CD14-positive monocyte (primary cell): ENCODE measurements around the gene NPLOC4. TPM values are rescaled to one million over a fixed set of nuclear protein-coding genes. Genes with fewer than 3 reads are reported as not detected.
A peak's percentile ranks its signal among the peaks of the same experiment; 100 is the strongest.

Source experiments
- DNase-seq, 3 donors: peaks; one replicate each; pipeline ENCODE4 v3.0.0-alpha.2; 2011 to 2022
- H2AFZ ChIP-seq: 2 replicates; pipeline ENCODE4 v1.6.0; 2012; ENCODE audit warnings: mild to moderate bottlenecking, low read depth, low read length, inconsistent platforms; ENCODE audit not compliant: insufficient read depth, poor library complexity, severe bottlenecking
- H3K27ac ChIP-seq, 2 donors: 1 replicate in 1 of 2; 2 replicates in 1 of 2; pipeline ENCODE4 v1.5.1; 2012 to 2013; ENCODE audit warnings: low read length in 2 of 2, control low read depth in 1 of 2, inconsistent platforms in 1 of 2, low read depth in 1 of 2, mild to moderate bottlenecking in 1 of 2
- H3K27me3 ChIP-seq, 2 donors: one replicate each; pipeline versions ENCODE4 v1.6.0 to v1.6.1; 2011 to 2013; ENCODE audit warnings: low read length in 2 of 2; ENCODE audit not compliant: control insufficient read depth in 2 of 2, insufficient read depth in 2 of 2
- H3K36me3 ChIP-seq, 2 donors: replicated peaks in 1 of 2; 1 replicate in 1 of 2; 2 replicates in 1 of 2; pipeline versions ENCODE4 v1.5.1 to v1.6.1; 2012 to 2013; ENCODE audit warnings: low read length in 2 of 2, control low read depth in 1 of 2, inconsistent platforms in 1 of 2, mild to moderate bottlenecking in 1 of 2; ENCODE audit not compliant: insufficient read depth in 2 of 2, control insufficient read depth in 1 of 2
- H3K4me1 ChIP-seq, 2 donors: 1 replicate in 1 of 2; 2 replicates in 1 of 2; pipeline versions ENCODE4 v1.5.1 to v1.6.1; 2012 to 2013; ENCODE audit warnings: low read length in 2 of 2, control low read depth in 1 of 2, inconsistent platforms in 1 of 2, mild to moderate bottlenecking in 1 of 2, moderate library complexity in 1 of 2; ENCODE audit not compliant: insufficient read depth in 2 of 2, control insufficient read depth in 1 of 2
- H3K4me2 ChIP-seq: replicated peaks from 2 replicates; pipeline ENCODE3; 2012; ENCODE audit warnings: low read length, moderate library complexity, mild to moderate bottlenecking; ENCODE audit not compliant: poor library complexity, severe bottlenecking; ENCODE audit errors: extremely low read depth
- H3K4me3 ChIP-seq, 3 experiments: fragments of 200-600 bp in 1 of 3; sonication (generic) in 1 of 3; replicated peaks in 1 of 3; 1 replicate in 2 of 3; 2 replicates in 1 of 3; pipeline ENCODE4 v1.5.1; 2011 to 2013; ENCODE audit warnings: low read length in 3 of 3, mild to moderate bottlenecking in 3 of 3, control low read depth in 2 of 3, low read depth in 2 of 3, inconsistent platforms in 1 of 3, moderate library complexity in 1 of 3
- H3K79me2 ChIP-seq: 2 replicates; pipeline ENCODE4 v1.6.0; 2012; ENCODE audit warnings: mild to moderate bottlenecking, control low read depth, inconsistent platforms, low read length, moderate library complexity; ENCODE audit not compliant: insufficient read depth
- H3K9ac ChIP-seq: 2 replicates; pipeline ENCODE4 v1.6.0; 2017; ENCODE audit warnings: low read length, mild to moderate bottlenecking; ENCODE audit not compliant: insufficient read depth, poor library complexity, severe bottlenecking
- H3K9me3 ChIP-seq, 2 donors: replicated peaks in 1 of 2; 1 replicate in 1 of 2; 2 replicates in 1 of 2; pipeline versions ENCODE4 v1.5.1 to v1.6.1; 2012 to 2013; ENCODE audit warnings: low read length in 2 of 2, control low read depth in 1 of 2; ENCODE audit not compliant: control insufficient read depth in 1 of 2, insufficient read depth in 1 of 2
- H4K20me1 ChIP-seq: 2 replicates; pipeline ENCODE4 v1.6.0; 2012; ENCODE audit warnings: mild to moderate bottlenecking, low read length, control low read depth, moderate library complexity; ENCODE audit not compliant: insufficient read depth
- H3K27ac Mint-ChIP-seq, 7 donors: one replicate each; pipeline ENCODE4 v1.8.0; 2020; ENCODE audit warnings: mild to moderate bottlenecking in 7 of 7, mixed read lengths in 7 of 7, moderate library complexity in 6 of 7, inconsistent platforms in 2 of 7
- H3K27me3 Mint-ChIP-seq, 3 donors: one replicate each; pipeline ENCODE4 v1.8.0; 2021 to 2022; ENCODE audit warnings: low read depth in 3 of 3, mild to moderate bottlenecking in 3 of 3, mixed read lengths in 3 of 3, moderate library complexity in 3 of 3, inconsistent platforms in 1 of 3
- H3K36me3 Mint-ChIP-seq, 2 donors: one replicate each; pipeline ENCODE4 v1.8.0; 2020; ENCODE audit warnings: mixed read lengths in 2 of 2, inconsistent platforms in 1 of 2, mild to moderate bottlenecking in 1 of 2
- H3K4me1 Mint-ChIP-seq: one replicate; pipeline ENCODE4 v1.8.0; 2020; ENCODE audit warnings: mild to moderate bottlenecking, mixed read lengths
- H3K4me3 Mint-ChIP-seq, 2 donors: one replicate each; pipeline ENCODE4 v1.8.0; 2020; ENCODE audit warnings: mild to moderate bottlenecking in 2 of 2, mixed read lengths in 2 of 2, moderate library complexity in 1 of 2
- H3K9me3 Mint-ChIP-seq, 7 donors: one replicate each; pipeline ENCODE4 v1.8.0; 2020 to 2022; ENCODE audit warnings: mixed read lengths in 7 of 7, mild to moderate bottlenecking in 6 of 7, moderate library complexity in 6 of 7, inconsistent platforms in 2 of 7
- CTCF ChIP-seq: fragments of 200-600 bp; IDR thresholded peaks from one replicate; pipeline ENCODE4 v1.8.0; 2022; ENCODE audit warnings: antibody characterized with exemption, mild to moderate bottlenecking
- WGBS: methylation state at CpG from one replicate; pipeline ENCODE4 v1.1.5; 2013; ENCODE audit warnings: missing lambda C conversion rate; ENCODE audit not compliant: insufficient coverage; 5-methylcytosine and 5-hydroxymethylcytosine counted together
- intact Hi-C, 2 donors: fragments of 100-400 bp; cut with micrococcal nuclease; formaldehyde crosslinking; loops; one replicate each; pipeline versions ENCODE4 v1.15.0 to v1.15.1; 2023
- polyA plus RNA-seq, 3 donors: library from polyadenylated mRNA; depleted of rRNA in 1 of 3; unstranded in 2 of 3; stranded (reverse) in 1 of 3; fragments of 300-500 nt in 2 of 3; fragments of >200 nt in 1 of 3; fragmentation: Illumina TruSeq in 2 of 3; gene quantifications; 1 replicate in 2 of 3; 2 replicates in 1 of 3; pipeline ENCODE4 v1.2.3, GENCODE V29; 2012 to 2021

NPLOC4 gene
- polyA plus RNA-seq, 3 donors: 92.1 to 112 (median 106) TPM

DNA sequence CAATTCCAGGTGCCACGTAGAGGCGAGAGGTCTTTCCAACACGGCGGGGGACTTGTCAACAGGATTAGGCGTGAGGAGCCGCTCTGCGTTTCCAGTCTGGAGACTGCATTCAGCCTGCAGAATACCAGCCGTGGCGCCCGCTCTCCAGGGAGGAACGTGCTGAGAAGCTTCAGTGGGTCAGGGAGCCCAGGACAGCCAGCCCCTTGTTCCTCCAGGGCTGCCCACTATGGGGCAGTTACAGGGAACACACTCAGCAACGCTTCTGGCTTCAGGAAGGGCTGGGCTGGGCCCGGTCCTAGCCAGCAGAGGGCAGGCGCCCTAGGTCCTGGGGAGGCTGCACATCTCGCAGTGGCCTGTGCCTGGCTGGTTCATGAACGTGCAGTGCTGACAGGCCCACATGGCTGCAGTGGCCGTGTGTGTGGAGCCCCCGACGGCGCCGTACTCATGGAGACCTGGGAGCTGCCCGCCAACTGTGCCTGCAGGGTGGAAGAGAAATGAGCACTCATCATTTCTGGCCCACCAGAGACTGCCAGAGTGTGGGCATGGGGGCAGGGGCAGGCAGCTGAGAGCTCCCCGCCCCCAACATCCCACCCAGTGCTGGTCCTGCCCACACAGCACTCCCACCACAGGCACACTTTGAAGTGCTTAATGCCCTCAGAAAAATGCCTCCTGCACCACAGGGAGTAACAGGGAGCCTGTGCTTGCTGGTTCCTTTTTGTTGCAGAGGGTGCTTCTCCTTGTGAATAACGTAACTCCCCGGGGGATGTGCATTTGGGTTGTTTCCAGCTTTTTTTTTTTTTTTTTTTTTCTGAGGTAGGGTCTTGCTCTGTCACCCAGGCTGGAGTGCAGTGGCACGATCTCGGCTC lies 77.7 kb downstream of the NPLOC4 start:
- TF ChIP-seq CTCF: peak; percentile 77
- Histone ChIP-seq H2AFZ (no peak overlapping the region), H3K4me3 (peak overlapping the region in 2 of 3 experiments; percentile 16 to 65), H3K36me3 (peaks cover 27 to 35% of the 10 kb centered on the region in 2 donors), H3K4me2 (peak overlapping the region; percentile 75), H3K4me1 (peaks cover 68 to 87% of the 10 kb centered on the region in 2 donors), H3K27me3 (no peaks in the 10 kb centered on the region), H3K27ac (peak overlapping the region; percentile 80 to 94), H3K9ac (peak overlapping the region; percentile 40), H4K20me1 (peaks cover 30% of the 10 kb centered on the region), H3K79me2 (peaks cover 72% of the 10 kb centered on the region), H3K9me3 (no peaks in the 10 kb centered on the region)
- no peaks in the 10 kb centered on the region for H3K9me3 Mint-ChIP-seq
- peak overlapping the region; percentile 57 to 99 (median 97) for H3K27ac Mint-ChIP-seq
- no peaks in the 10 kb centered on the region for H3K27me3 Mint-ChIP-seq
- intact Hi-C loops: loop anchor here in 1 of 2 donors (5.0 kb wide), 1 partner anchor 43 kb away; no protein-coding TSS in a partner anchor
- H3K4me1 Mint-ChIP-seq: peaks cover 79% of the 10 kb centered on the region
- peaks cover 32 to 57% of the 10 kb centered on the region in 2 donors for H3K36me3 Mint-ChIP-seq
- WGBS: 66% methylated on average over 16 of the region's 27 CpGs
- peak; percentile 53 to 59 (median 57) for DNase-seq
- peak overlapping the region; percentile 12 to 51 for H3K4me3 Mint-ChIP-seq

DNA sequence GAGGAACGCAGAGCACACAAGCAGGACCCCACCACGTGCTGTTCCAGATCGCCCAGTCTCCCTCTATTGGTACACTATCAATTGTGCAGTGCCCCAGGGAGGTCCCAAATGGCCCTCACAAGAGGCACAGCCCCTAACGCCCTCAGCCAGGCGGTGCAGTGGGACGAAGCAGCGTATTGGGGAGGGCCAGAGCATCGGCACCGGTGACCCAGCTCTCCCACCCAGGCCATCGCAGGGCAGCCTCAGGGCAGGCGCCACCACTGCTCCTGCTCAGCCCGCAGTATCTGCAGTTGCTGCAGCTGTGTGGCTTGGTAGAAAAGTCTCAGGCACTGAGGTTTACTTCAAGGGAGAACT lies 78.8 kb downstream of the NPLOC4 start:
- no peak overlapping the region for H3K4me2 ChIP-seq
- Mint-ChIP-seq H3K9me3 (no peaks in the 10 kb centered on the region), H3K27ac (peak overlapping the region in 3 of 7 donors; percentile 31 to 97 (median 63)), H3K4me1 (peaks cover 79% of the 10 kb centered on the region), H3K27me3 (no peaks in the 10 kb centered on the region), H3K36me3 (peaks cover 32 to 53% of the 10 kb centered on the region in 2 donors), H3K4me3 (no peak overlapping the region)
- peak overlapping the region in 1 of 2 donors; percentile 94 for H3K27ac ChIP-seq
- WGBS: 100% methylated on average over 9 of the region's 12 CpGs
- TF ChIP-seq CTCF: no peak
- no peak overlapping the region for H3K9ac ChIP-seq
- H3K9me3 ChIP-seq: no peaks in the 10 kb centered on the region
- peaks cover 37% of the 10 kb centered on the region for H4K20me1 ChIP-seq
- H3K79me2 ChIP-seq: peaks cover 79% of the 10 kb centered on the region
- peaks cover 27 to 35% of the 10 kb centered on the region in 2 donors for H3K36me3 ChIP-seq
- H3K4me3 ChIP-seq: no peak overlapping the region
- H3K27me3 ChIP-seq: no peaks in the 10 kb centered on the region
- intact Hi-C loops: loop anchor here in 1 of 2 donors (5.0 kb wide), 1 partner anchor 44 kb away; no protein-coding TSS in a partner anchor
- H2AFZ ChIP-seq: no peak overlapping the region
- H3K4me1 ChIP-seq: peaks cover 68 to 87% of the 10 kb centered on the region in 2 donors
- no peak for DNase-seq
